AG09319 (cell line): ENCODE data around the gene C17orf58.
"Not testable (repeated sequence)": the region's sequence is repeated elsewhere in the genome, so short reads cannot be mapped to it uniquely, and the experiment has no call there.

Experiments
- DNase-seq: peaks from one replicate; pipeline ENCODE4 v3.0.0-alpha.2; 2010; ENCODE audit warnings: low read depth; ENCODE audit errors: extremely low read depth
- CTCF ChIP-seq: IDR thresholded peaks from 2 replicates; pipeline ENCODE4 v1.5.1; 2011; ENCODE audit warnings: low read depth, mild to moderate bottlenecking, inconsistent platforms, low read length, moderate library complexity

C17orf58 gene

GRCh38 chr17:67983383-67983688 is 12.9 kb downstream of the C17orf58 start:
- TF ChIP-seq CTCF, result no peak
- DNase-seq, result no peak

GRCh38 chr17:67982686-67983382 is 13.4 kb downstream of the C17orf58 start:
- DNase-seq, result no peak
- no peak for TF ChIP-seq CTCF

- no peak for TF ChIP-seq CTCF
- DNase-seq, result no peak
These were observed 14.1 kb downstream of the C17orf58 start for GRCh38 chr17:67982034-67982640.

GRCh38 chr17:67980883-67981282 is 15.4 kb downstream of the C17orf58 start:
- not testable (repeated sequence) for DNase-seq

- no peak for DNase-seq
- TF ChIP-seq CTCF, result no peak
These were observed 15.8 kb downstream of the C17orf58 start for GRCh38 chr17:67980456-67980855.

GRCh38 chr17:67976306-67976705 is 20.0 kb downstream of the C17orf58 start:
- not testable (repeated sequence) for DNase-seq

GRCh38 chr17:67974598-67975066 is 21.6 kb downstream of the C17orf58 start:
- TF ChIP-seq CTCF, result no peak
- no peak for DNase-seq

- no peak for TF ChIP-seq CTCF
- no peak for DNase-seq
These were observed 22.1 kb downstream of the C17orf58 start for GRCh38 chr17:67974185-67974584.
